K562 (cell line): ENCODE results near the gene ZG16B. TPM values are rescaled to one million over a fixed set of nuclear protein-coding genes. Genes with fewer than 3 reads are reported as not detected.

ENCODE experiments used
- ATAC-seq: fragments of 200-7000 bp; cut with Tn5 transposase; 3 replicates; pipeline ENCODE4 v1.9.1; 2020; ENCODE audit warnings: moderate library complexity
- BruUV-seq: library from RNA; stranded (reverse); fragments of 400-500 nt; replicated peaks from 2 replicates; lab custom pipeline; 2021; lab: Mats Ljungman, UMichigan
- CTCF ChIA-PET: fragments of 300-600 bp; formaldehyde crosslinking; extraction: SDS; loops from one replicate; lab custom pipeline; 2021; ENCODE audit warnings: low intra/inter-chr PET ratio; lab: Yijun Ruan, JAX
- POLR2A ChIA-PET: fragments of 300-600, 350-650 bp; sonication (Branson Sonifier 250); formaldehyde crosslinking; extraction: SDS; loops from one replicate; lab custom pipeline; 2021; ENCODE audit warnings: antibody characterized with exemption, inconsistent platforms; lab: Yijun Ruan, JAX
- DNase-seq, 4 experiments: peaks; one replicate each; pipeline versions ENCODE4 v3.0.0 to v3.0.0-alpha.2; 2011 to 2018; ENCODE audit warnings: low spot score in 3 of 4, mixed read lengths in 3 of 4; ENCODE audit errors: extremely low read depth in 1 of 4
- FAIRE-seq: peaks from 2 replicates; lab custom pipeline; 2011; peaks lifted over from hg19 to GRCh38; lab: Jason Lieb, UNC
- H2AFZ ChIP-seq: 2 replicates; pipeline ENCODE4 v1.6.0; 2011; ENCODE audit warnings: low read depth, low read length, control low read depth, inconsistent platforms
- H3K27ac ChIP-seq: fragments of 200-600 bp; 3 replicates; pipeline ENCODE4 v1.8.0; 2011; ENCODE audit warnings: low read depth, mild to moderate bottlenecking, control low read depth, inconsistent platforms, low read length, moderate library complexity, mixed read lengths; ENCODE audit errors: extremely low read depth
- H3K27me3 ChIP-seq, 2 experiments: fragments of 300-600 bp in 1 of 2; 2 replicates in 1 of 2; 3 replicates in 1 of 2; pipeline versions ENCODE4 v1.6.0 to v1.8.0; 2011; ENCODE audit warnings: inconsistent platforms in 2 of 2, low read length in 2 of 2, mild to moderate bottlenecking in 1 of 2, mixed read lengths in 1 of 2, moderate library complexity in 1 of 2; ENCODE audit not compliant: control insufficient read depth in 2 of 2, insufficient read depth in 2 of 2
- H3K36me3 ChIP-seq: fragments of 300-600 bp; 3 replicates; pipeline ENCODE4 v1.8.0; 2011; ENCODE audit warnings: mild to moderate bottlenecking, low read length, inconsistent platforms; ENCODE audit not compliant: control insufficient read depth, insufficient read depth
- H3K4me1 ChIP-seq, 2 experiments: fragments of 200-600 bp in 1 of 2; replicated peaks in 1 of 2; 2 replicates in 1 of 2; 3 replicates in 1 of 2; pipeline versions ENCODE4 v1.5.1 to v1.8.0; 2011; ENCODE audit warnings: inconsistent platforms in 2 of 2, low read length in 2 of 2, mild to moderate bottlenecking in 1 of 2, mixed read lengths in 1 of 2, moderate library complexity in 1 of 2; ENCODE audit not compliant: control insufficient read depth in 2 of 2, insufficient read depth in 2 of 2
- H3K4me2 ChIP-seq: 2 replicates; pipeline ENCODE4 v1.6.1; 2011; ENCODE audit warnings: low read length, control low read depth, inconsistent platforms, mixed read lengths; ENCODE audit not compliant: insufficient read depth
- H3K4me3 ChIP-seq: fragments of 200-600 bp; sonication (generic), shearing (Covaris generic); 2 replicates; pipeline ENCODE4 v1.5.1; 2016; ENCODE audit warnings: control low read depth, inconsistent platforms
- H3K79me2 ChIP-seq: fragments of 200-600 bp; 3 replicates; pipeline ENCODE4 v1.8.0; 2011; ENCODE audit warnings: low read length, inconsistent platforms; ENCODE audit not compliant: control insufficient read depth, insufficient read depth
- H3K9ac ChIP-seq, 2 experiments: 2 replicates each; pipeline versions ENCODE4 v1.6.0 to v1.6.1; 2011; ENCODE audit warnings: low read depth in 2 of 2, low read length in 2 of 2, control low read depth in 1 of 2, inconsistent platforms in 1 of 2, mild to moderate bottlenecking in 1 of 2, mixed read lengths in 1 of 2; ENCODE audit not compliant: insufficient read depth in 1 of 2
- H3K9me1 ChIP-seq: one replicate; pipeline ENCODE4 v1.6.0; 2011; ENCODE audit warnings: inconsistent platforms, mild to moderate bottlenecking, low read length, moderate library complexity; ENCODE audit not compliant: control insufficient read depth, insufficient read depth
- H3K9me3 ChIP-seq: replicated peaks from 2 replicates; pipeline ENCODE4 v1.5.1; 2011; ENCODE audit warnings: low read depth, low read length, inconsistent platforms; ENCODE audit not compliant: control insufficient read depth, insufficient read depth
- H4K20me1 ChIP-seq: replicated peaks from 2 replicates; pipeline ENCODE4 v1.6.1; 2011; ENCODE audit warnings: low read length, inconsistent platforms, mixed read lengths; ENCODE audit not compliant: control insufficient read depth, insufficient read depth
- ETS2 ChIP-seq: IDR thresholded peaks from 2 replicates; pipeline ENCODE4 v1.6.1; 2016; ENCODE audit warnings: borderline replicate concordance, missing genetic modification characterization, mild to moderate bottlenecking, moderate library complexity, missing compliant biosample characterization; ENCODE audit not compliant: poor library complexity, severe bottlenecking
- KAT2B ChIP-seq: IDR thresholded peaks from one replicate; pipeline ENCODE4 v1.6.1; 2012; ENCODE audit warnings: low read depth, mild to moderate bottlenecking, control low read depth, inconsistent platforms, low read length, moderate library complexity
- KDM4B ChIP-seq, 2 experiments: fragments of 450-650 bp in 1 of 2; sonication (generic) in 1 of 2; IDR thresholded peaks; 2 replicates each; pipeline ENCODE4 v1.6.1; 2016 to 2017; ENCODE audit warnings: borderline replicate concordance in 2 of 2, antibody characterized with exemption in 1 of 2, low read depth in 1 of 2, mild to moderate bottlenecking in 1 of 2
- KHSRP ChIP-seq: fragments of 450-650 bp; IDR thresholded peaks from 2 replicates; pipeline ENCODE4 v1.6.1; 2017
- NONO ChIP-seq, 2 experiments: fragments of 200-400 bp in 1 of 2; fragments of 450-650 bp in 1 of 2; formaldehyde crosslinking in 1 of 2; IDR thresholded peaks; 2 replicates each; pipeline ENCODE4 v1.6.1; 2017; ENCODE audit warnings: low read depth in 2 of 2, mild to moderate bottlenecking in 2 of 2, moderate library complexity in 2 of 2, low read length in 1 of 2
- SMAD2 ChIP-seq: fragments of 150-350 bp; IDR thresholded peaks from 2 replicates; pipeline ENCODE4 v1.6.1; 2014; ENCODE audit warnings: low read depth, mild to moderate bottlenecking, low read length
- STAT5A ChIP-seq: IDR thresholded peaks from 2 replicates; pipeline ENCODE4 v1.6.1; 2012; ENCODE audit warnings: low read length, inconsistent platforms, borderline replicate concordance
- TFAM ChIP-seq: fragments of 250-450 bp; sonication (Bioruptor Pico); conservative IDR thresholded peaks from 2 replicates; pipeline ENCODE4 v1.5.0; 2021; ENCODE audit warnings: mild to moderate bottlenecking, moderate library complexity
- ZBTB1 ChIP-seq: sonication (generic); formaldehyde crosslinking; IDR thresholded peaks from 2 replicates; pipeline ENCODE4 v1.8.1; 2023; ENCODE audit warnings: missing genetic modification reagents, low read depth, mild to moderate bottlenecking, borderline replicate concordance
- ZC3H11A ChIP-seq: IDR thresholded peaks from 2 replicates; pipeline ENCODE4 v1.6.1; 2012; ENCODE audit warnings: low read depth, low read length, improper control_type of control experiment
- ZKSCAN1 ChIP-seq: fragments of 150-350 bp; IDR thresholded peaks from 2 replicates; pipeline ENCODE4 v1.6.1; 2016; ENCODE audit warnings: low read depth, low read length
- ZNF431 ChIP-seq: sonication (generic); formaldehyde crosslinking; IDR thresholded peaks from 2 replicates; pipeline ENCODE4 v1.8.0; 2022; ENCODE audit warnings: mild to moderate bottlenecking, missing genetic modification reagents
- ZNF655 ChIP-seq: fragments of 250-450 bp; sonication (Bioruptor Pico); IDR thresholded peaks from 2 replicates; pipeline ENCODE4 v1.5.0; 2021
- ZNF740 ChIP-seq, 3 experiments: fragments of 200-800 bp in 1 of 3; sonication (Bioruptor generic) in 1 of 3; sonication (generic) in 1 of 3; formaldehyde crosslinking in 1 of 3; IDR thresholded peaks; 2 replicates each; pipeline versions ENCODE4 v1.6.1 to v1.8.0; 2016 to 2022; ENCODE audit warnings: mild to moderate bottlenecking in 2 of 3, missing compliant biosample characterization in 2 of 3, missing genetic modification characterization in 2 of 3, missing genetic modification reagents in 1 of 3
- WGBS: fragments of 100-300 bp; shearing (Covaris generic); methylation state at CpG from one replicate; pipeline ENCODE4 v1.1.6; 2016; ENCODE audit warnings: low coverage, mixed read lengths; ENCODE audit not compliant: insufficient coverage; ENCODE audit errors: missing lambda C conversion rate; 5-methylcytosine and 5-hydroxymethylcytosine counted together
- in situ Hi-C: fragments of 300-500 bp; cut with MboI; formaldehyde crosslinking; loops from 4 replicates; pipeline ENCODE4 v1.15.0; 2018; ENCODE audit warnings: inconsistent platforms, mixed read lengths
- intact Hi-C: fragments of 100-400 bp; cut with micrococcal nuclease; formaldehyde crosslinking; loops from 2 replicates; pipeline ENCODE4 v1.14.2; 2022
- polyA plus RNA-seq, 8 experiments: library from polyadenylated mRNA; depleted of rRNA in 4 of 8; stranded (reverse) in 5 of 8; unstranded in 3 of 8; fragments of >200 nt; fragmentation: Nextera tagmentation in 2 of 8; fragmentation: Illumina TruSeq in 1 of 8; extraction: Ambion mirVana in 2 of 8; extraction: Trizol in 1 of 8; gene quantifications; 2 replicates each; pipeline versions ENCODE4 v1.2.1 to v1.2.3, GENCODE V29; 2011 to 2014; ENCODE audit warnings: inconsistent platforms in 1 of 8, missing spikeins in 1 of 8
- total RNA-seq, 7 experiments: library from RNA; depleted of rRNA in 6 of 7; stranded (reverse); fragments of >200 nt in 6 of 7; fragmentation: Illumina TruSeq in 2 of 7; extraction: Trizol in 2 of 7; gene quantifications; 2 replicates each; pipeline versions ENCODE4 v1.2.1 to v1.2.3, GENCODE V29; 2011 to 2021; ENCODE audit warnings: low replicate concordance in 1 of 7

ZG16B gene
- total and polyA plus RNA-seq, 9 of the 15 experiments (the other 6 are each of a cell fraction or from before 2014, with no cell fraction given), result 0.25 to 0.43 (median 0.34) TPM; not detected in 5

GRCh38 chr16:2848933-2849725, 19.0 kb downstream of the ZG16B start:
- POLR2A ChIA-PET, result interaction anchor here (0.5 to 0.7 kb wide), 2 partner anchors 128 to 966 kb away, joined by 3 read pairs; no protein-coding TSS in a partner anchor
- H3K9me1 ChIP-seq, result no peaks in the 10 kb centered on the region
- peaks cover 7 to 12% of the 10 kb centered on the region in 2 experiments; a peak in 3 of 5 replicates for H3K27me3 ChIP-seq
- no peak for FAIRE-seq
- 15% methylated on average over 15 of the region's 16 CpGs for WGBS
- no TSS peak for BruUV-seq
- no peak for DNase-seq
- TF ChIP-seq KHSRP, result no peak
- TF ChIP-seq SMAD2, result no peak
- no peak for TF ChIP-seq NONO (IDR thresholded peaks at IDR 0.05; ENCODE audit: low read depth in 2 of 2, low read length in 1 of 2)
- TF ChIP-seq KDM4B (IDR thresholded peaks at IDR 0.05; ENCODE audit: borderline replicate concordance in 2 of 2, low read depth in 1 of 2), result no peak
- no peak for TF ChIP-seq ZC3H11A
- TF ChIP-seq ZBTB1 (CRISPR knock-in tag), result no peak
- no peak for TF ChIP-seq KAT2B
- no peak for TF ChIP-seq ZNF655 (CRISPR knock-in tag)
- no peak for TF ChIP-seq TFAM
- TF ChIP-seq ZNF431 (CRISPR knock-in tag), result no peak
- no peak for TF ChIP-seq ZKSCAN1
- no peak for TF ChIP-seq STAT5A
- no peak for TF ChIP-seq ZNF740 (CRISPR knock-in tag; IDR thresholded peaks at IDR 0.05)
- no peak for TF ChIP-seq ZNF740 (tag; IDR thresholded peaks at IDR 0.05)
- TF ChIP-seq ETS2, result no peak
- H3K79me2 ChIP-seq, result no peaks in the 10 kb centered on the region
- H4K20me1 ChIP-seq, result no peaks in the 10 kb centered on the region
- H3K4me3 ChIP-seq, result no peak overlapping the region
- ATAC-seq, result no peak
- CTCF ChIA-PET, result no interaction called here
- no peak overlapping the region for H3K27ac ChIP-seq
- H3K36me3 ChIP-seq, result no peaks in the 10 kb centered on the region
- in situ Hi-C loops, result no loop called here
- H3K9ac ChIP-seq, result peak overlapping the region in 1 of 2 experiments; percentile 42; a peak in 1 of 4 replicates
- intact Hi-C loops, result no loop called here
- no peaks in the 10 kb centered on the region for H3K9me3 ChIP-seq
- H2AFZ ChIP-seq, result peak overlapping the region; percentile 61; the same call in 1 of the 2 replicates
- no peak overlapping the region for H3K4me2 ChIP-seq
- peaks cover 7 to 33% of the 10 kb centered on the region in 2 experiments; a peak in 3 of 5 replicates for H3K4me1 ChIP-seq
